ENCODE results near the gene PDHA2.

PDHA2 gene

DNA sequence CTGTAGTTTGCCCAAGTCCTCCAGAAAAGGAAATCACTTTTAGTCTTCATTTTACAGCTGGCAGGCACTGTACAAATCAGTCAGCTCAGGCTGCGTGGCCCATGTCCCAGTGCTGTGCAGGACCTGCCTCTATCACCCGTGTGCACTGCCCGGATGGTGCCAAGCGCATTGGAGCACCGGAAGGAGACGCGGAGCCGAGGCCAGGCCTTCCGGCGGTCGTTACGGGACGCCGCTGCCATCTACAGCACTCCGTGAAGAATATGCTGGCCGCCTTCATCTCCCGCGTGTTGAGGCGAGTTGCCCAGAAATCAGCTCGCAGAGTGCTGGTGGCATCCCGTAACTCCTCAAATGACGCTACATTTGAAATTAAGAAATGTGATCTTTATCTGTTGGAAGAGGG is at the start of gene PDHA2:
Gene PDHA2, plus strand, starts transcription at position 203 of the 400 bp plus-strand sequence. Its CDS starts 58 bp downstream, at position 261.
- DNase-seq (ENCODE audit: low read depth), result no peak

GRCh38 chr4:95798003-95798402 is 41.9 kb upstream of the PDHA2 start:
- DNase-seq (ENCODE audit: low read depth), result no peak
- TF ChIP-seq, protein P1, sequence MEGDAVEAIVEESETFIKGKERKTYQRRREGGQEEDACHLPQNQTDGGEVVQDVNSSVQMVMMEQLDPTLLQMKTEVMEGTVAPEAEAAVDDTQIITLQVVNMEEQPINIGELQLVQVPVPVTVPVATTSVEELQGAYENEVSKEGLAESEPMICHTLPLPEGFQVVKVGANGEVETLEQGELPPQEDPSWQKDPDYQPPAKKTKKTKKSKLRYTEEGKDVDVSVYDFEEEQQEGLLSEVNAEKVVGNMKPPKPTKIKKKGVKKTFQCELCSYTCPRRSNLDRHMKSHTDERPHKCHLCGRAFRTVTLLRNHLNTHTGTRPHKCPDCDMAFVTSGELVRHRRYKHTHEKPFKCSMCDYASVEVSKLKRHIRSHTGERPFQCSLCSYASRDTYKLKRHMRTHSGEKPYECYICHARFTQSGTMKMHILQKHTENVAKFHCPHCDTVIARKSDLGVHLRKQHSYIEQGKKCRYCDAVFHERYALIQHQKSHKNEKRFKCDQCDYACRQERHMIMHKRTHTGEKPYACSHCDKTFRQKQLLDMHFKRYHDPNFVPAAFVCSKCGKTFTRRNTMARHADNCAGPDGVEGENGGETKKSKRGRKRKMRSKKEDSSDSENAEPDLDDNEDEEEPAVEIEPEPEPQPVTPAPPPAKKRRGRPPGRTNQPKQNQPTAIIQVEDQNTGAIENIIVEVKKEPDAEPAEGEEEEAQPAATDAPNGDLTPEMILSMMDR (IDR thresholded peaks at IDR 0.05; ENCODE audit: low read length, missing control alignments), result no peak
- H3K4me3 ChIP-seq (replicated peaks; ENCODE audit: low read depth, low read length), result no peak overlapping the region

More for the DNA sequence above, at the start of gene PDHA2:
- TF ChIP-seq, protein P1 (IDR thresholded peaks at IDR 0.05; ENCODE audit: low read length, missing control alignments), result no peak
- H3K4me3 ChIP-seq (replicated peaks; ENCODE audit: low read depth, low read length), result no peak within 1 kb of the TSS

GRCh38 chr4:95798727-95799126 is 41.2 kb upstream of the PDHA2 start:
- no peak overlapping the region for H3K4me3 ChIP-seq (replicated peaks; ENCODE audit: low read depth, low read length)
- DNase-seq (ENCODE audit: low read depth), result no peak
- TF ChIP-seq, protein P1 (IDR thresholded peaks at IDR 0.05; ENCODE audit: low read length, missing control alignments), result no peak

DNA sequence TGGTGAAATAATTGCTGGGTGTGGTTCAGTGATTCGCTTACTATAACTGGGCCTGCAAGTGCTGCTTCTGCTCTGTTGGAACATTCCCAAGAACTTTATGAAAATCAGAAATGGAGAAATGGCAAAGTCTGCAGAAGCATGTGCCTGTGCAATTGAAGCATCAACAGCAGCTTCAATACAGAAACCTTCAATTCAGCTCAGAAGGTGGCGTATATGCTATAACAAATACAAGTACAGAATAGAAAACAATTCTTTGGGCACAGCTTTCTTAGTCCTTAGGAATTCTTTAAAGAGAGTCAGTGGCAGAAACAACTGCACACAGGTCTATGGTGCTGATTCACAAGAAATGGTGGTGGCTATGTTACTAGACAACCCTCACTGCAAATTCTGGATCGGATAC is 18.0 kb upstream of the PDHA2 start:
- H3K4me3 ChIP-seq (replicated peaks; ENCODE audit: low read depth, low read length), result no peak overlapping the region
- DNase-seq (ENCODE audit: low read depth), result no peak
- TF ChIP-seq, protein P1 (IDR thresholded peaks at IDR 0.05; ENCODE audit: low read length, missing control alignments), result no peak

GRCh38 chr4:95825546-95825945 is 14.3 kb upstream of the PDHA2 start:
- DNase-seq (ENCODE audit: low read depth), result no peak
- TF ChIP-seq, protein P1 (IDR thresholded peaks at IDR 0.05; ENCODE audit: low read length, missing control alignments), result no peak
- H3K4me3 ChIP-seq (replicated peaks; ENCODE audit: low read depth, low read length), result no peak overlapping the region

DNA sequence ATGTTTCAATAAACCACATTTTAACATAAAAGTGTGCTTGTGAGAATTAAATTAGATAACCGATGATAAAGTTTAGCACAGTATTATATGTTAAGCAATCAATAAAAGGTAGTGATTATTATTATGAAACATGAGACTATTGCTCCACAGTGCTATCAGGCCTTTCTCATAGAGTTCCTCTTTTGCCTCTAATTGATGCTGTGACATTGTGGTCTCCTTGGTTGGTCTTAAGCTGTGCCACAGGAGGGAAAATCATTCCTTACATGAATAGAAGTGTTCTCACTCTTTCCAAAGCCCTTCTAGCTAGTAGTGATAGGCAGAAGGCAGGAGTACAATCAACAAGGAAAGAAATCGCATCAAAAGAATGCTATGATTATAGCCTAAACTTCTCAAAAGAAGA is 9.2 kb upstream of the PDHA2 start:
- no peak overlapping the region for H3K4me3 ChIP-seq (replicated peaks; ENCODE audit: low read depth, low read length)
- no peak for DNase-seq (ENCODE audit: low read depth)
- TF ChIP-seq, protein P1 (IDR thresholded peaks at IDR 0.05; ENCODE audit: low read length, missing control alignments), result no peak

- no peak overlapping the region for H3K4me3 ChIP-seq (replicated peaks; ENCODE audit: low read depth, low read length)
- no peak for DNase-seq (ENCODE audit: low read depth)
- TF ChIP-seq, protein P1 (IDR thresholded peaks at IDR 0.05; ENCODE audit: low read length, missing control alignments), result no peak
Measured at GRCh38 chr4:95831166-95831565, 8.7 kb upstream of the PDHA2 start.

Data from fibroblast of pulmonary artery (primary cell).